ENCODE data around the gene MTX1. TPM values are rescaled to one million over a fixed set of nuclear protein-coding genes. Genes with fewer than 3 reads are reported as not detected.
"Not testable (repeated sequence)": the region's sequence is repeated elsewhere in the genome, so short reads cannot be mapped to it uniquely, and the experiment has no call there.

MTX1 gene
- total RNA-seq, 1 experiment from 2014 or later, result 69.7 TPM

- no peak for DNase-seq (ENCODE audit: extremely low read depth, low read depth)
Observed at GRCh38 chr1:155205969-155206593, 2.4 kb upstream of the MTX1 start.

- peak; percentile 91 for DNase-seq (ENCODE audit: extremely low read depth, low read depth)
Observed at GRCh38 chr1:155206891-155207805, 1.3 kb upstream of the MTX1 start.

- DNase-seq (ENCODE audit: extremely low read depth, low read depth), result no peak
Observed at GRCh38 chr1:155207806-155208540, 522 bp upstream of the MTX1 start, which contains the start of gene THBS3. THBS3 (minus strand) TSS chr1:155207897; CDS start chr1:155207876, 21 bp downstream.

- no peak for DNase-seq (ENCODE audit: extremely low read depth, low read depth)
Observed at GRCh38 chr1:155209312-155209721, 822 bp downstream of the MTX1 start.

GRCh38 chr1:155210314-155211104 lies 2.0 kb downstream of the MTX1 start:
- no peak for DNase-seq (ENCODE audit: extremely low read depth, low read depth)

GRCh38 chr1:155211381-155212050 lies 3.0 kb downstream of the MTX1 start:
- DNase-seq (ENCODE audit: extremely low read depth, low read depth), result not testable (repeated sequence)

- DNase-seq (ENCODE audit: extremely low read depth, low read depth), result not testable (repeated sequence)
Observed at GRCh38 chr1:155212051-155212440, 3.6 kb downstream of the MTX1 start.

GRCh38 chr1:155214702-155215101 lies 6.2 kb downstream of the MTX1 start:
- DNase-seq (ENCODE audit: extremely low read depth, low read depth), result not testable (repeated sequence)

GRCh38 chr1:155218854-155219591 lies 10.5 kb downstream of the MTX1 start:
- peak; percentile 61 for DNase-seq (ENCODE audit: extremely low read depth, low read depth)

GRCh38 chr1:155219592-155220031 lies 11.1 kb downstream of the MTX1 start:
- no peak for DNase-seq (ENCODE audit: extremely low read depth, low read depth)

- not testable (repeated sequence) for DNase-seq (ENCODE audit: extremely low read depth, low read depth)
Observed at GRCh38 chr1:155220211-155220965, 11.9 kb downstream of the MTX1 start.

GRCh38 chr1:155223047-155223446 lies 14.6 kb downstream of the MTX1 start:
- no peak for DNase-seq (ENCODE audit: extremely low read depth, low read depth)

GRCh38 chr1:155225404-155225759 lies 16.9 kb downstream of the MTX1 start:
- DNase-seq (ENCODE audit: extremely low read depth, low read depth), result not testable (repeated sequence)

GRCh38 chr1:155226188-155226909 lies 17.9 kb downstream of the MTX1 start:
- peak; percentile 80 for DNase-seq (ENCODE audit: extremely low read depth, low read depth)

- peak; percentile 59 for DNase-seq (ENCODE audit: extremely low read depth, low read depth)
Observed at GRCh38 chr1:155226910-155227260, 18.4 kb downstream of the MTX1 start.

- peak; percentile 100 for DNase-seq (ENCODE audit: extremely low read depth, low read depth)
Observed at GRCh38 chr1:155227261-155228095, 19.0 kb downstream of the MTX1 start.

- no peak for DNase-seq (ENCODE audit: extremely low read depth, low read depth)
Observed at GRCh38 chr1:155228096-155228427, 19.6 kb downstream of the MTX1 start.

All from NCI-H460 (cell line).